ENCODE measurements around the gene EEF2K.

The EEF2K gene

DNA sequence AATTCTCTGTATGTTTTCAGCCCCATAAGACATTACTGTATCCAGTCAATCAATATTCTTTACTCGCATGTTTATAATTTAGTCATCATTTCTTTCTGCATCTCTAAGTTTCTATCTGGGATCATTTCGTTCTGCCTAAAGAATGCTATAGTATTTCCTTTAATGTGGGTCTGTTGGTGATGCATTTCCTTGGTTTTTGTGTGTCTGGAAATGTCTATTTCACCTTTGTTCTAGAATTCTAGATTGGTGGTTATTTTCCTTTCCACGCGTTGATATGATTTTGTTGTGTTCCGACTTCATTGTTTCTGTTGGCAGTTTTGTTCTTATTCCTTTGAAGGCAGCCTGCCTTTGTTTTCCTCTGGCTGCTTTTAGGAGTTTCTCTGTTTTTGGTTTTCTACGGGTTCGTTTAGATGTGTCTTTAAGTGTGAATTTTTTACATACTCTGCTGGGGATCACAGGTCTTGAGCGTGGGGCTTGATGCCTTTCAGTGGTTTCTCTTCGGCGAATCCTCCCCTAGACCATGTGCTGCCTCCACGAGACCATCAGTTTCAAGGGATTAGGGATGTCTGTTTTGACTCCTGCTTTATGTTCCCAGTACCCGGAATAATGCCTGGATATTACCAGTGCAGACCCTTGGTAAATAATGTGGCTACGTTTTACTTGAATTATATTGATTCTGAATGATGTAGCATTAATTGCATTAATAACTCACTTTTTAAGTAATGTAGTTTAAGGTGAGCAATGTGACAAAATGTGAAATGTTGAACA lies 114.7 kb downstream of the EEF2K start:
- DNase-seq: no peak

DNA sequence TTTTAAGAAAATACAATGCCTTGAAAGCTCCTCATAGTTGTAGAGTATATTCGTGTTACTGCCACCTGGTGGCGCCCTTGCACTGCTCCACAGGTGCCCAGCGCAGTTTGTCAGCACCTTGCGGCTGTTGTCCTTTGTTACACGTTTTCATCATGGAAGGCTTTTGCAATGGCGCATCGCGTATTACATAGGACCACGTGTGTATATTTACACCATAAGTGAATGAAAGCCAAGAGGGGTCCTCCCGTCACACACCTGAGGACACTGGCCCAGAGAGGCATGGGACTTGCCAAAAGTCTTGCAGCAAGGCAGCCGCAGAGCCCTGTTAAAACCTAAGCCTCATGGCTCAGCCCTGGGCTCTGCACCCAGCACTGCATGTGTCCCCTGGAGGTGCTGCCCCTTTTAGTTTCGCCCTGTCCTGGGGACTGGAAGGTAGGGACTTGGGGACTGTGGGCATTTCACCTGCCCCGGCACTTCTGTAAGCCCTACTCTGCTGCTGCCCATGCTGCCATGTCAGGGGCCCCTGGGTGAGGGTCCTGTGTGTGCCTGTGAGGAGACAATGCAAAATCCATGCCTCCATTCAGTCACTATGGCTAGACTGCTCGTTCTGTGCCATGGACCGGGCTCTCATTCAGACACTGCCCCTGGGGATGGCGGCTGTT lies 115.4 kb downstream of the EEF2K start:
- peak; percentile 84 for DNase-seq

DNA sequence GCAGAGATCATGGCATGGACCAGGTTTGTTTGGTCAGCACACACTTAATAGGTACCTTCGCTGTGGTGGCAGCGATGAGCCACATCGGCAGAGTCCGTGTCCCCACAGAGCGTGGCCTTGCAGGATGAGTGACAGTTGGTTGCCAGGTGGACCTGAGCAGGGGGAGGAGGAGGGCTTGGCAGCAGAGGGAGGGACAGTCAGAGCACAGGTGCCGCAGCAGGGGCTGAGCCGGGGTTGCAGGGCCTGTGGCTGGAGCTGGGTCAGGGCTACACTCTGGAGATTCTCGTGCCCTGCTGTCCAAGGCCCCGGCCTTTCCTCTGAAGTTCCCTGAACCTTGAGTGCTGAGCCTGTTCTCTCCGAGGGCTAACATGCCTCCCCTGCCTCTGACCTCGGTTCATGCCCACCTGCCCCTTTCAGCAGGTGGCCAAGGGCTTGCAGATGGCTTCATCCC lies 116.0 kb downstream of the EEF2K start:
- no peak for DNase-seq

- DNase-seq: no peak
Observed at GRCh38 chr16:22322741-22323140, 116.7 kb downstream of the EEF2K start.

GRCh38 chr16:22323173-22323958 lies 117.3 kb downstream of the EEF2K start:
- no peak for DNase-seq

- no peak for DNase-seq
Observed at GRCh38 chr16:22323959-22324786, 118.1 kb downstream of the EEF2K start.

DNA sequence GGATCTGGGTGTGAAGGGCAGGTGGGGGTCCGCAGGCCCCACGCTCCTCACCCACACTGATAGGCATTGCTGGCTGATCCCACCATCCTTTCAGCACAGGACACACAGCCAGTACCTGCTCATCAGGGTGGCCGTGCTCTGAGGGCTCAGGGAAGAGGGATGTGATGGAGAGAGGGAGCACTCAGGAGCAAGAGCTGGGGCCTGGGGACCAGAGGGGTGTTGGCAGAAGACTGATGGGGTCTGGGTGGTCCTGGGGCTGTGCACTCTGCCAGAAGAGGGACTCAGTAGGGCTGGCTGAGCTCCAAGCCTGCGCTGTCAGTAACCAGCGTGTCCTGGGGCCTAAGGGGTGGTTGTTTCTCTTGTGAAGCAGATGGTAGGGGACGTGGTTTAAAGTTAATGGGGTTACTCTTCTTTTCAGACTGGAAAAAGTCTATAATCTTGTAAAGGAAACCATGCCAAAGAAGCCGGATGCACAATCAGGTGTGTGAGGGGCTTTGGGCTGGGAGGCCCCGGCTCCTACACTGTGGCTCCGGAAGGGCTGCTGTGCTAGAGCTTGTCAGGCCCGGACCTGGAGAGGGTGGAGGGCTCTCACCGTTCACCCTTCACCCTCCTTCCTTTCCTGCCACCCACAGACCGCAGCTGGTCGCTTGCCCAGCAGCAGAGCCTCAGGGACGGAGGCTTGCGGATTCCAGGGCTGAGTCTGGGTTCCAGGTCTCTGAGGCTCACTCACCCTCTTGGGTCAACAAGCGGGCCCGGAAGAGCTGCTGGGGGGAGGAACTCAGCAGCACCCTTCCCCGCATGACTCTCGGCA lies 118.9 kb downstream of the EEF2K start:
- DNase-seq: no peak

- no peak for DNase-seq
Observed at GRCh38 chr16:22325598-22326368, 119.7 kb downstream of the EEF2K start.

DNA sequence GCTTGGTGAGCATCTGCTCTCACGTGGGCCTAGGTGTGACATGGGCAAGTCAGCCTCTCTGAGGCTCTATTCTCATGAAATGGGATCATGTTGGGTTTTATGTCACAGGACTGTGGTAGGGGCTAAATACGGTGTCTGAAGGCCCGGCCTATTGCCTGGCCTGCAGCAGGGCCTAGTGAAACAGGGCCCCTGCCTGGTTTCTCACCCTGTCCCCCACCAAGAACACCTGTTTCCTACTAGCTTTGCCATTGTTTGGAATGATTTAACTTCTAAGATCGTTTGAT lies 120.2 kb downstream of the EEF2K start:
- DNase-seq: no peak

- no peak for DNase-seq
Observed at GRCh38 chr16:22326771-22327445, 120.8 kb downstream of the EEF2K start.

DNA sequence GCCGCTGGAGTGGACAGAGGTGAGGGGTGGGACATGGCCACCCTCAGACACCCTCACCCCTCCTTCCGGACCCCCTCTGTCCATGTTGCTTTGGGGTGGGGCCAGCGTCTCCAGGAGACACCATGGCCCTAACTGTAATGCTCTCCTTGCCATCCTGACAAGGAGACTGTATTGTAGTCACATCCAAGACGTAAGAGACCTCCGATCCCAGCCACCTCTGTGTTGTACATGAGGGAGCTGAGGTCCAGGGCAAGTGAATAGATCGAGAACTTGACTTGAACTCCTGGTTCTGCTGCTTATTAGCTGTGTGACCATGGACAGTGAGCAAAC lies 121.3 kb downstream of the EEF2K start:
- no peak for DNase-seq

- no peak for DNase-seq
Observed at GRCh38 chr16:22328081-22328725, 122.1 kb downstream of the EEF2K start.

DNA sequence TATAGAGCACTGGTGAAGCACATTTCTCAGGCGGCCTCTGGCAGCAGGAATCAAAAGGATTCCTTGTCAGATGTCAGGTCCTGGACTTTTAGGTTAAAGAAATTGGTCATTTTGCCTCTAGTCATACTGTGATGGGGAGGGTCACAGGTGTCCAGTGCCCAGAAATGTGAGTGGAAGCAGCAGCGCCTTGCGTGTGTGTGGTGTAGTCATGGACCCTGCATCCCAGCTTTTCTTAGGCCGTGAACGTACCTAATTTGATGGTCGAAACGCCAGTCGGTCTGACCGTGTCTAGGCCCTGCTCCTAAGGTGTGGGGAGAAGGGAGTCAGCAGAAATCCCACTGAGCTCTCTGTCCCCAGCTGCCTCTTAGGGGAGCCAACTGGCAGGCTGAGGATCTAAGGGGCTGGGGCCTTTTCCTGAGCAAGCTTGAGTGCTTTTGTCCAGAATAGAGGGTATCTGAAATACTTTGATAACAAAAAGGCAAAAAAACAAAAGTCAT lies 123.2 kb downstream of the EEF2K start:
- DNase-seq: no peak

- no peak for DNase-seq
Observed at GRCh38 chr16:22330326-22330725, 124.2 kb downstream of the EEF2K start.

DNA sequence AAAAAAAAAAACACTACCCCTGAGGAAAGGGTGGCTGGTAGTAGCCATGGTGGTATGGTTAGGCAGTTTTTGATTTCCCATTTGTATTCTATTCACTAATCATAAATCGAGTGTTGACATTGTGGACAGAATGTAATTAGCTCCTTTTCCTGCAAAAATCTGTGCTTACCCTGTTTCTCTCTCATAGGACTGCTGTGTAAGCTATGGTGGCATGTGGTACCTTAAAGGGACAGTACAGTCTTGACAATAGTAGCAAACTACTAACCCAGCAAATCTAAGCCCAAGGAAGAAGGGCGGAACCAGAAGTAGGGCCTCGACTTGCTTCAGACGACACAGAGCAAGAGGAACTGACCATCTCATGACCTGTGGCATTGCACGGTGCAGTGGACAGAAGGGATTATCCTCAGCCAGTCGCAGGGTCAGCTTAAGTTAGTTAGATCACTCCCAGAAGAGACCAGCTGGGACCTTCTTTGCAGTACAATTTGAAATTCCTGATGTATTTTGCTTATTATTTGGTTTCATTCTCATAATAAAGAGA lies 127.4 kb downstream of the EEF2K start:
- no peak for DNase-seq

- DNase-seq: no peak
Observed at GRCh38 chr16:22335668-22336246, 129.7 kb downstream of the EEF2K start.

DNA sequence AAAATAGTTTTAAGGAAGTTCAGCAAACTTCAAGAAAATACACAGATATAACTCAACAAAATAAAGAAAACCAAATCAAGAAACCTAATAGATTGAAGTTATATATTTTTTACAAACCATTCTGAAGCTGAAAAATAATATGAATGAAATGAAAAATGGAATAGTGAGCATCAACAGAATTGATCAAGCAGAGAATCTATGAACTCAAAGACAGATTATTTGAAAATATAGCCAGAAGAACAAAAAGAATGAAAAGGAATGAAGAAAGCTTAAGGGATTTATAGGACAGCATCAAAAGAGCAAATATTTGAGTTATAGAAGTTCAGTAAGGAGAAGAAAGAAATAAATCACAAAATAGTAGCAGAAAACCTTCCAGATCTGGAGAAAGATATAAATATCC lies 130.5 kb downstream of the EEF2K start:
- no peak for DNase-seq

DNA sequence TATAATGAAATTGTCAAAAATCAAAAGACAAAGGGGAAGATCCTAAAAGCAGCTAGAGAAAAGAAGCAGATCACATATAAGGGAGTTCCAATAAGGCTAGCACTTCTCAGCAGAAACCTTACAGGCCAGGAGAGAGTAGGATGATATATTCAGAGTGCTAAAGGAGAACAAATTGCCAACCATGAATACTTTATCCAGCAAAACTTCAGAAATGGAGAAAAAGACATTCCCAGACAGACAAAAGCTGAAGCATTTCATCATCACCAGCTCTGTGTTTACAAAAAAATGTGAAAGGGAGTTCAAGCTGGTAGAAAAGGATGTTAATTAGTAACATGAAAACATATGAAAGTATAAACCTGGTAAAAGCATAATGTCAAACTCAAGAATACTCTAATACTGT lies 131.0 kb downstream of the EEF2K start:
- no peak for DNase-seq

GRCh38 chr16:22337849-22338635 lies 132.0 kb downstream of the EEF2K start:
- no peak for DNase-seq
